Measurements from ENCODE around the gene PCIF1.

The PCIF1 gene

GRCh38 chr20:45997187-45997586 lies 62.7 kb downstream of the PCIF1 start:
- DNase-seq, result no peak
